HG02623 (cell line): Measurements from ENCODE around the gene HS3ST6.
"Not testable (repeated sequence)": the region's sequence is repeated elsewhere in the genome, so short reads cannot be mapped to it uniquely, and the experiment has no call there.

Experiments
- ATAC-seq: cut with Tn5 transposase; IDR thresholded peaks from one replicate; pipeline ENCODE4 v1.9.1; 2021; ENCODE audit warnings: moderate library complexity; ENCODE audit not compliant: unreplicated experiment

Gene HS3ST6

DNA sequence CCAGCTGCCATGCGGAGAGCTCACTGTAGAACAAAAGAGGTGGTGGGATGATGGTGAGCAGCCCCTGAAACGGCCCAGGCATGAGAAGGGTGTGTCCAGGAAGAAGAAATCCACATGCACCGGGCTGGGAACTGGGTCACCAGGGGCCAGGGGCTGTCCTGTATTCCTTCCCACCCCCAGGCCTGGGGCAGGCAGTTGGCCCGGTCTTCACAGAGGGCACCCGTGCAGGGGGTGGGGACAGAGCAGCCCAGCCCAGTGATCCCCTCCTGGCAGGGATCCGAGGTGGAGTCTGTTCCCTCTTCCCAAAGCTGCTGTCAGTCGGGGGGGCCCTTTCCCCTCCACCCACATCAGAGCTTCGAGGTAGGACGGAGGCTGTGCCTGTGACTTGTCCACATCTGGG, 9.2 kb downstream of the HS3ST6 start:
- ATAC-seq = no peak

GRCh38 chr16:1908184-1908583, 10.0 kb downstream of the HS3ST6 start:
- no peak for ATAC-seq

DNA sequence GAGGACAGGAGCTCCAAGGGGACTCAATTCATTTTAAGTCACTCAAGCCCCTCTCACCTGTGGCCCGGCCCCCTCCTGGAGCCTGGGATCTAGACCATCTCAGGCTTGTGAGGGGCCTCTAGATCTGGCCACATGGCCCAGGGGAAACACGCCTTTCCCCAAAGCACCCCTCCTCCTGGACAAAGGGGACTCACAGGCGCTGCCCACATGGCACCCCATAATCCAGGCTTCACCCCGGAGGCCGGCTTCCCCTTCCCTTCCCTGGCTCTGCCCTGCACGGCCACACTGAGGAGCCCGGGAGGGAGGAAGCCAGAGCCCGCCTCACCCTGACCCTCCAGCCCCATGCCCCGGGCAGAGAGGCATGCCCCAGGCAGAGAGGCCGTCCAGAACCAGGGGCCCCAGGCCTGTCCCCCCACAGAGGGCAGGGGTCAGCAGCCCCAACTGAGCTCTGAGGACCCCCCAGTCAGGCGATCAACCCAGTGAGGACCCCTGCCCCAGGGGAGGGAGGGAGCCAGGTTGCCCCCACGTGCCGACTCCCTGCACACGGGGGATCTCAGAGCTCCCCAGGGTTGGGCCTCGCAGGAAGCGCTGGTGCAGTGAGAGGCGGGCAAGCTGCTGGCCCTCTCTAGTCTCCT, 10.9 kb downstream of the HS3ST6 start:
- ATAC-seq = no peak

- ATAC-seq = no peak
Measured at GRCh38 chr16:1906846-1907165, 11.4 kb downstream of the HS3ST6 start.

DNA sequence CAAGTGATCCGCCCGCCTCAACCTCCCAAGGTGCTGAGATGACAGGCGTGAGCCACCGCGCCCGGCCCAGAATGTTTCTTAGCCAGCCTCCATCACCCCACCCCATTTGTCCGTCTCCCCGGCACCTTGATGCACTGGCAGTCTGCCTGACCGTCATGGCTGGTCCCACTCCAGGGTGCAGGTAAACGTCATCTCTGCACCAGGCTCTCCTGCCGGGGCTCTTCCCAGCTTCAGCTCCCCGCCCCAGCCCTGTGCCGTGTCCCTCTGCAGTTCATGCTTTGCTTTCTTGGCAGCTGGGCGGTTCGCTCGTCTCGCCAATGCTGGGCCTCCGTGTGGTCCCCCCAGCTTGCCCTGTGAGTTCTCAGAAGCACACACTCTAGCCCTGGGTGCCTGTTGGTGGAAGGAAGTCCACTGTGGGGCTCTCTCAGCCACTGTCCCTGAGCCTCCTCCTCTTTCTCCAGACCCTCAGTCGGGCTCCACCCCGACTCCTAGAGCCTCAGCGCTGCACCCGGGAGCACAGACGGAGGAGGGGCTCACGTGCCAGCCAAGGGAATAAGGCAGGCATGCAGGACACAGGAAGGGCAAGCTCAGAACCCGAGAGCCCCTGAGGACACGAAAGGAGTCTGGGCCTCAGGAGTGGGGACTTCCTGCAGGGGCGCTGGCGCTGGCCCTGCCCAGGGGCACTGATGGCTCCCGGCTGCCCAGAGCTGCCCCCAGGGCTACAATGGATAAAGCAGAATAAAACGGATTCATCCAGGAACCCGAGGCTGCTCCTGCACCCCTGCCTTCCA, 12.0 kb downstream of the HS3ST6 start:
- no peak for ATAC-seq

DNA sequence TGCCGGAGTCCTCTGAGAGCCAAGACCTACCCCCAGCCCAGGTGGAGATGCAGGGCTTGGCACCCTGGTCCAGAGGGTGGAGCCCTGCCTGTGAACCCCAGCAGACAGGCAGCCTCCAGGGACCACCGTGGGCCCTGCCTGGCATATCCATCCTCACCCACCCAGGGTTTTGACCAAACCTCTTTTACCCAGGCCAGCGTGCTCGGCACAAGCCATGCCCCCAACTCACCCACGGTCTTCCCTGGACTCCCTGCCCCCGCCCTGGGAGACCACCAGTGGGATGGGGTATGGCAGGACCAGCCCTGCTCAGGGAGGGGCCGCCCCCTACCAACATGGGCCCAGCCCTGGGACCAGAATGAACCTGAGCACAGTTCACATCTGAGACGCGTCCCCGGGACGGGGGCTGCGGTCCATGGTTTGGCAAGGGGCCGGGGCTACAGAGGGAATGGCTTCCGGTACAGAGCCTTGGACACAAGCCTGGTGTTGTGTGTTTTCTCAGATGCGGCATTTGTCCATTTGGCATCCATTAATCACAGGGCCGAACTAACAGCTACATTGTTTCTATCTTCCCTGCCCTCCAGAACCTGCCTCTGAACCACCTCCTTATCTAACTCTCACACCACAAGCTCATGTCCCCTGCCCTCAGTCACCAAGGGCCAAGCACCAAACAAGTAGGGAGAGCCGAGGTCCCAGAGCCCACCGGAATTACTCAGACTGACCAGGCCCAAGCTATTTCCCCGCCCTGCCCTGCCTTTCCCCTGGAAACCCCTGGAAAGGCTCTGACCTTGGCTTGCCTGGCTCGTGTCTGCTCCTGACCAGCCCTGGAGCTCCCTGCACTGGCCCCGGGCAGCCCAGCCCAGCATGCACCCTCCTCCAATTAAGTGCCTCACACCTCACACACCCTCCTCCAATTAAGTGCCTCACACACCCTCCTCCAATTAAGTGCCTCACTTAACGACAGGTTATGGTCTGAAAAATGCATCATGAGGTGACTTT, 14.1 kb downstream of the HS3ST6 start:
- no peak for ATAC-seq

- ATAC-seq = no peak
Measured at GRCh38 chr16:1903220-1903574, 15.0 kb downstream of the HS3ST6 start.

GRCh38 chr16:1902547-1903219, 15.5 kb downstream of the HS3ST6 start:
- no peak for ATAC-seq

DNA sequence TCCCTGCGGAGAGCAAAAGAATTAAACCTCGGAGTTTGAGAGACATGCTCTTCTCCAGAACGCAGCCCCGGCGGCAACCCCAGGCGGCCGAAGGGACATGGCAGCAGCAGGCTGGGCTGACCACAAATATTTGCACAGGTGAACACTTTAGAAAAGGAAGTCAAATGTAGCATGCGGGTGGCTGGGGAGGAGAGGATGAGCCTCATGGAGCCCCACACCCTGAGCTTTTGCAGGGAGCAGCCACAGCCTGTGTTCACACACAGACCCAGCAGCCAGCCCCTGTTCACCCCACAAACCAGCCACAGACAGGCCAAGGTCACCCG, 17.8 kb downstream of the HS3ST6 start:
- ATAC-seq = no peak

- no peak for ATAC-seq
Measured at GRCh38 chr16:1899641-1900451, 18.4 kb downstream of the HS3ST6 start.

GRCh38 chr16:1897692-1898091, 20.5 kb downstream of the HS3ST6 start:
- not testable (repeated sequence) for ATAC-seq

DNA sequence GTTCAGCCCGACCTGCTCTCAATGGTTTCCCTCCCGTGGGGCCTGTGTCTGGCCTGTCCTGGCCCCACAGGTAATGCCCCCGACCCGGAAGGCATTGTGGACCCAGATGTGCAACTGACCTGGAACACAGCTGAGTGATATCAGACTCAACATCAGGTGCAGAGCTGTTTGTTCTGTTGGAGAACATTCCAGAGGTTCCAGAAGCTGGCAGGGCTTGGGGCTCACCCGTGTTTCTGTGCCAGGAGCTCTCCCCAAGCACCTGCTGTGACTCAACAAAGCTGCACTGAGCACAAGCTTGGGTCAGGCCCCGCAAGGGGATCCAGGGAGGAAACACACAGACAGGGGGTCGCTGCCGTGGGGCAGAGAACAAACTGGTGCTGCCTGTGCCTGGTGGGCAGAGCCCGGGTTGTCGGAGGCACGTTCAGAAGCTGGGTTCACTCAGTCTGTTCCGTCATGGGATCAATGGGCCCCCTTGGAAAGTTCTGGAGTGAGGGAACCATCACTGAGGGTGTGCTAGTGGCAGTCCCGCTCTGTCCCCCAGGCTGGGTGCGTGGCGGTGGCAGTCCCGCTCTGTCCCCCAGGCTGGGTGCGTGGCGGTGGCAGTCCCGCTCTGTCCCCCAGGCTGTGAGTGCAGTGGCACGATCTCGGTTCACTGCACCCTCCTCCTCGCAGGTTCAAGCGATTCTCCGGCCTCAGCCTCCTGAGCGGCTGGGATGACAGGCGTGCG, 22.1 kb downstream of the HS3ST6 start:
- ATAC-seq = no peak

DNA sequence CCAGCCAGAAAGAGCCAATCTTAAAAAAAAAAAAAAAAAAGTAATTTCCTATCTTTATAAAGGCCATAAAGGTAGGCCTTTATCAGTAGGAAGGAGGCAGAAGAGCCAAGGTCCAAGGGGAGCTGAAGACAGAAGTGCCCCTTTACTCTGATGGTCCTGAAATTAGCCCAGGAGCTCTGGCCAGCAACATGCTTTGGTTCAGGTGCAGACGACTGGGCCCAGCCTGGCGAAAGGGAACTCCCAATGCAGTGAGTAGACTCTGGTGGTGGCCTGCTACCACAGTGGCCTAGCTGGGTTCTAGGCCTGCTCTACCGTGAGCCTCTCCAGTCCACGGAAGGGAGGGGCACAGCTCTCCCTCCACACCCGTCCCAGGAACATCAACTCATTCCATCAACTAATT, 23.1 kb downstream of the HS3ST6 start:
- no peak for ATAC-seq

DNA sequence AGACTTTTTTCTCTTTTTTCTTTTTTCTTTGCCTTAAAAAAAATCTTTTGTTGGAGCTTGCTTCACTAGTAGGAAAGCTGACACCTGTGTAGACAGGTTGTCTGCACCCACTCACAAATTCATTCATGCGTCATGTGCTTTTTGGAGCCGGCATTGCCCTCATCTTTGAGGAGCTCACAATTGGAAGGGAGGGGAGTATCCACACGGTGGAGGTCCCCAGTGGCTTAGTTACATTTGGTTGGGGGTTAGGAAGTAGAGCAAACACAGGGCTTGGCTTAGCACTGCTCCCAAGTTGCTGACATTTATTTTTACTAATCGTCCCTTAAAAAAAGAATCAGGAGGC, 27.5 kb downstream of the HS3ST6 start:
- no peak for ATAC-seq

- no peak for ATAC-seq
Measured at GRCh38 chr16:1890024-1890707, 28.0 kb downstream of the HS3ST6 start.

- ATAC-seq = no peak
Measured at GRCh38 chr16:1887711-1888354, 30.4 kb downstream of the HS3ST6 start.

DNA sequence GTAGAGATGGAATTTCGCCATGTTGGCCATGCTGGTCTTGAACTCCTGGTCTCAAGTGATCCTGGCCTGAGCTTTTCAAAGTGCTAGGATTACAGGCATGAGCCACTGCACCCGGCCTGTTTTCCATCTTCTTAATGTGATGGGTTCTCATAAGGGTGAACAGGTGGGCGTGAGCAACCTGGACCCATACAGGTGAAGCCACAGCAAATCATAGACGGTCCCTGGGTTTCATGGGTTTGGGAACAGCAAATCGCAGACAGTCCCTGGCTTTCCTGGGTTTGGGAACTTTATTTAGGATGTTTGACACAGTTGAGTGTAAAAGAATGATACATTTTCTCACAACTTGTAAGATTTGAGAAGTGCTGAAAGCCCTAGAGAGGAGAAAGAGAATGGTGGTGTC, 33.3 kb downstream of the HS3ST6 start:
- no peak for ATAC-seq

GRCh38 chr16:1884155-1884760, 34.0 kb downstream of the HS3ST6 start:
- ATAC-seq = no peak
